ENCODE data around the gene CTPS1. TPM values are rescaled to one million over a fixed set of nuclear protein-coding genes. Genes with fewer than 3 reads are reported as not detected.

The CTPS1 gene, protein sequence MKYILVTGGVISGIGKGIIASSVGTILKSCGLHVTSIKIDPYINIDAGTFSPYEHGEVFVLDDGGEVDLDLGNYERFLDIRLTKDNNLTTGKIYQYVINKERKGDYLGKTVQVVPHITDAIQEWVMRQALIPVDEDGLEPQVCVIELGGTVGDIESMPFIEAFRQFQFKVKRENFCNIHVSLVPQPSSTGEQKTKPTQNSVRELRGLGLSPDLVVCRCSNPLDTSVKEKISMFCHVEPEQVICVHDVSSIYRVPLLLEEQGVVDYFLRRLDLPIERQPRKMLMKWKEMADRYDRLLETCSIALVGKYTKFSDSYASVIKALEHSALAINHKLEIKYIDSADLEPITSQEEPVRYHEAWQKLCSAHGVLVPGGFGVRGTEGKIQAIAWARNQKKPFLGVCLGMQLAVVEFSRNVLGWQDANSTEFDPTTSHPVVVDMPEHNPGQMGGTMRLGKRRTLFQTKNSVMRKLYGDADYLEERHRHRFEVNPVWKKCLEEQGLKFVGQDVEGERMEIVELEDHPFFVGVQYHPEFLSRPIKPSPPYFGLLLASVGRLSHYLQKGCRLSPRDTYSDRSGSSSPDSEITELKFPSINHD
- total RNA-seq, result 53.3 and 61.6 TPM in 2 replicates

DNA sequence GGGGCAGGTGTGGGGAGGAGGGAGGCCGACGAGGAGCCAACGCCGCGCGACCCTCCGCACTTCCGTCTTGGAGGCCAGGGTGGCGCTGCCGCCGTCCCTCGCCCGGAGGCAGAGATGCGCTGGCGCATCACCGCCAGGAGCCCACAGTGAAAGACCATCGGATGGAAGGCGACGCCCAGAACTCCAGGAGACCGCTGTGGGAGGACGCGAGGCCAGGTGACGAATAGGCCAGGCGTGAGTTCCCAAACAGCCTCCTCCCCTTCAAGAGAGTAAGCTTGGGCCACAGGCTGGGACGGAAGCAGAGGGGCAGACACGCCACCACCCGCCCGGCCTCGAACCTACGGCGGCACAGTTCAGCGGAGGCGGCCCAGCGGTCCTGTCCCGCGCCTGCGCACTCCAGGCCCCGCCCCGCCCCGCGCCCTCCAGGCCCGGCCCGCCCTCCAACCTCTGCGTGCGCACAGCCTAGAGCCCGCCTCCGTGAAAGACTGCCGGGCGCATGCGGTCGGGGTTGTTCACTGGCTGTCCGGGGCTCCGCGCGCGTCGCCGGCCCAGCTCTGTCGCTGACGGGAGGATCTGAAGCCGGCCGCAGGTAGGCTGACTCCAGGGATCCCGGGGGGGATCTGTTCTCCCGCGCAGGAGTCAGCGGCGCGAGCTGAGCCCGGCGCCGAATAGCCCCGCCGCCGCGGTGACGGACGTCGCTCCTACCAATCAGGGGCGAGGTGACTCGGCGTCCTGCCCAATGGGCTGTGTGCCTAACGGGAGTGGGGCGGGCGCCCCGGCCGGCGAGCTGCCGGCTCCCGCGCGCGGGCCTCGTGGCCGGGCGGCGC, at the start of gene CTPS1:
TSS of gene CTPS1 (plus strand) at position 456 of the 827 bp plus-strand sequence. CDS start 3,595 bp downstream, outside the sequence.
- DNase-seq (ENCODE audit: low read depth), result no peak
- TF ChIP-seq, protein P1, sequence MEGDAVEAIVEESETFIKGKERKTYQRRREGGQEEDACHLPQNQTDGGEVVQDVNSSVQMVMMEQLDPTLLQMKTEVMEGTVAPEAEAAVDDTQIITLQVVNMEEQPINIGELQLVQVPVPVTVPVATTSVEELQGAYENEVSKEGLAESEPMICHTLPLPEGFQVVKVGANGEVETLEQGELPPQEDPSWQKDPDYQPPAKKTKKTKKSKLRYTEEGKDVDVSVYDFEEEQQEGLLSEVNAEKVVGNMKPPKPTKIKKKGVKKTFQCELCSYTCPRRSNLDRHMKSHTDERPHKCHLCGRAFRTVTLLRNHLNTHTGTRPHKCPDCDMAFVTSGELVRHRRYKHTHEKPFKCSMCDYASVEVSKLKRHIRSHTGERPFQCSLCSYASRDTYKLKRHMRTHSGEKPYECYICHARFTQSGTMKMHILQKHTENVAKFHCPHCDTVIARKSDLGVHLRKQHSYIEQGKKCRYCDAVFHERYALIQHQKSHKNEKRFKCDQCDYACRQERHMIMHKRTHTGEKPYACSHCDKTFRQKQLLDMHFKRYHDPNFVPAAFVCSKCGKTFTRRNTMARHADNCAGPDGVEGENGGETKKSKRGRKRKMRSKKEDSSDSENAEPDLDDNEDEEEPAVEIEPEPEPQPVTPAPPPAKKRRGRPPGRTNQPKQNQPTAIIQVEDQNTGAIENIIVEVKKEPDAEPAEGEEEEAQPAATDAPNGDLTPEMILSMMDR (conservative IDR thresholded peaks at IDR 0.05; ENCODE audit: low read depth, low read length), result no peak
- peak within 1 kb of the TSS; percentile 80 for H3K4me3 ChIP-seq (ENCODE audit: low read depth, low read length)

DNA sequence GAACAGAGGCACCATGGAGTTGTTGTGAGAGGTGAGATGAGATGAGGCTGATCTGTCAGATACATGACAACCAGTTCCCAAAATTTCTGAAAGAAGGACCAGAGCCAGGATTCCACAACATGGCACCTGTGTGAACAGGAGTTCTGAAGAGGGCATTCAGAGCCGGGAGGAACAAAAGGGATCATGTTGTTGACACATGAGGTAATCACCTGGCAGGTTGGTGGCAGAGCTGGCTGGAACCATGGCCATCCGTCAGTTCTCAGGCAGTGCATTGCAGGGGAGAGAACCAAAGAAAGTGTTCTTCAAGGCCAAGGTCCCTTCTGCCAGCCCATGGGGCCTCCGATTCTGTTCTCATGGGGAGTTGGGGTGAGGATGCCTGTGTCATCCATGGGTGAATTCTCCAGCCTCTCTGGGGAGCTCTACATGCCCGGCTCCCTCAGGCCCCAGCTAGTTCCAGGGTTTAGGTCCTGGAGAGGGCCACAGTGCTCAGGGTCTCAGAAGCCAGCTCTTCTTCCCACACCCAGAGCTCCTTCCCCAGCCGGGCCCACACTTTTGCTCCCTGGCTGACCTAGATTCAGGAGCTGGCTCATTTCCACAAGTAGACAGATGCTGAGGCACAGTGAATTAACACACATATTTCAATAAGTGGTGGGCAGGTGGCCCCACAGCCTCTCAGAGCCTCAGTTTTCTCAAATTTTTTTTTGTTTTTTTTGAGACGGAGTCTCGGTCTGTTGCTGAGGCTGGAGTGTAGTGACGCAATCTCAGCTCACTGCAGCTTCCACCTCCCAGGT, 49.1 kb upstream of the CTPS1 start:
- H3K4me3 ChIP-seq (ENCODE audit: low read depth, low read length), result no peak overlapping the region
- TF ChIP-seq, protein P1 (conservative IDR thresholded peaks at IDR 0.05; ENCODE audit: low read depth, low read length), result no peak
- no peak for DNase-seq (ENCODE audit: low read depth)

DNA sequence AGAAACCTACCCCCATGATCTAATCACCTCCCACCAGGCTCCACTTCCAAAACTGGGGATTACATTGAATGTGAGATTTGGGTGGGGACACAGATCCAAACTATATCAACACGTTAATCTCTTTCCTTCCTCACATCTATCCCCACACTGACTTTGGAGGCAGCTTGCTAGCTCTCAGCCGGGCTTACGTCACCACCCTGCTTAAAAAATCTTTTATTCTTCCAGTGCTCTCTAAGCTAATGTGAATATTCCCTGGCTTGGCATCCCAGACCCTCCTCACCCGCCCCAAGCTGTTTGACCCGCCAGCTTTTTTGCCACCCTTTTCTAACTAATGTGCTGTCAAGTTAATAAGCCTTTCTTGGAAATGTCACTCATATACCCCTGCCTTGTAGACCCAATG, 47.9 kb upstream of the CTPS1 start:
- H3K4me3 ChIP-seq (ENCODE audit: low read depth, low read length), result no peak overlapping the region
- TF ChIP-seq, protein P1 (conservative IDR thresholded peaks at IDR 0.05; ENCODE audit: low read depth, low read length), result no peak
- DNase-seq (ENCODE audit: low read depth), result no peak

DNA sequence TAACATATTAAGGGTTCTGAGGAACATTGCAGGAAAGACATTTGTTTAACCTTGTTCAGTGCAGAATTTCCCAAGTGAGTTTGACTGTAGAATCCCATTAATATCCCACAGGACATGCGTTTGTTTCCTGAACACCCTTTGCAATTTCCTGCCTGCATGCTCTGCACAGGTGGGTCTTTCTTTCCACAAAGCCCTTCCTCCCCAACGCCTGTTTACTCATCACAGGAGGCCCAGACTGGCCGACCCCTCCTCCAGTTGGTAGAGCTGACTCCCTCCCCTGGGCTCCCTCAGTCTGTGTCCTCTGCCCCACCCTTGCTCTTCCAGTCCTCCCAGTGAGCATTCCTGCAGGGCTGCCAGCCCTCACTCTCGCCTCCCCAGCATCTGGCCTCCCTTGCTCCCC, 47.5 kb upstream of the CTPS1 start:
- no peak for DNase-seq (ENCODE audit: low read depth)
- H3K4me3 ChIP-seq (ENCODE audit: low read depth, low read length), result no peak overlapping the region
- TF ChIP-seq, protein P1 (conservative IDR thresholded peaks at IDR 0.05; ENCODE audit: low read depth, low read length), result no peak

DNA sequence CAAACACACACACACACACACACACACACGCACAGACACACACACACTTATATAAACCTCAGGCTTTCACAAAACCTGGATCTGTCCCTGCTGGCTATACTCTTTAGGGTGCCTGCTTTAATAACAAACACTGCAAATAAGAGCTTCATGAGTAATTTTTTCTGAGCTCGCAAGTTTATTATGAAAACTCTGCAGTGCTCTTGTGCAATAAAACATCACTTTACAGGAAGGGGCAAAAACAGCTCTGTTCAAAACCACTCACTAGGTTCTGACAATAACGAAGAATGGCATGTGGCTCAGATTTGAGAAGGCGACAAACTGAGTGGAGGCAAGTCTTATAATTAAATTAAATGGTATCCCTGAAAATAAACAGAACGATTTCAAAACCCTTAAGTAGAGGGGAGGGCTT, 42.6 kb upstream of the CTPS1 start:
- no peak overlapping the region for H3K4me3 ChIP-seq (ENCODE audit: low read depth, low read length)
- TF ChIP-seq, protein P1 (conservative IDR thresholded peaks at IDR 0.05; ENCODE audit: low read depth, low read length), result no peak
- no peak for DNase-seq (ENCODE audit: low read depth)

DNA sequence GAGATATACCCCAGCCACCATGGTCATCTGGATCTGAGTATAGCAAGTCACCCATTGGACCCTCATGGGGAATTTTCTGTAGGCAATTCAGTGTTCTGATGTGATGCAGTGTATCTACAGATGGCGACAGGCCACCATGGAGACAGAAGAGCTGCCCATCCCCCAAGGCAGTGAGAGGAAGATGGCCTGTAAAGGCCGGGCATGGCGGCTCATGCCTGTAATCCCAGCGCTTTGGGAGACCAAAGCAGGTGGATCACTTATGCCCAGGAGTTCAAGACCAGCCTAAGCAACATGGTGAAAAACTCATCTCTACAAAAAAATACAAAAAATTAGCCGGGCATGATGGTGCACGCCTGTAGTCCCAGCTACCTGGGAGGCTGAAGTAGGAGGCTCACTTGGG, 41.1 kb upstream of the CTPS1 start:
- TF ChIP-seq, protein P1 (conservative IDR thresholded peaks at IDR 0.05; ENCODE audit: low read depth, low read length), result no peak
- DNase-seq (ENCODE audit: low read depth), result no peak
- H3K4me3 ChIP-seq (ENCODE audit: low read depth, low read length), result no peak overlapping the region
